ENCODE results near the gene GCSAML. TPM values are rescaled to one million over a fixed set of nuclear protein-coding genes. Genes with fewer than 3 reads are reported as not detected.

GCSAML gene
- total and polyA plus RNA-seq, 2 of the 4 experiments (the other 2 are of a cell fraction): not detected

DNA sequence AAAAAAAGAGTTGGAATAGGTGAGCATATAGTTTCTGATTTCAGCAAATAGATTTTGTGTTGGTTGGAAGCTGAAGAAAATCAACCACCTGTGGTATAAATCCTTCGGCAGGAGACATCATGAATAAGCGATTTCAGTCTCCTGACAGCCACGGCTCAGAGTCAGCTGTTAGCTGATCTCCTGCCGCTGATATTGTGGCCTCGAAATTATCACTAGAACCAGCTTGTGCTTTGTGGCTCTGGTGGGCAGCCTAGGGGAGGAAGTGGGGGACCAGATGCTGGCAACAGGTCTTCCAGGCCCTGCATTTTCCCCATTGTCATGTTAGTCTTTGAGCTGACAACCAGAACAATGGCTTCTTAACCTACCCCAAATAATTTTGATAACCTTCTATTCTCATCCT lies 842 bp upstream of the GCSAML start:
- WGBS, 2 experiments (ENCODE audit: extremely low coverage in 2 of 2, insufficient read length in 1 of 2): 67% methylated on average over 1 of the region's 5 CpGs; no CpG with 5 or more reads in 1 of the 2 experiments
- dilution Hi-C loops (cut with HindIII; ENCODE audit: low sequenced_read_pairs, unreplicated experiment): no loop called here

More for the DNA sequence above, 842 bp upstream of the GCSAML start:
- peaks cover 7% of the 10 kb centered on the region for H3K9me3 ChIP-seq (ENCODE audit: control insufficient read depth, insufficient read depth, low read length)
- H4K91ac ChIP-seq (ENCODE audit: insufficient read depth, low read depth, low read length): no peak overlapping the region
- H3K56ac ChIP-seq (ENCODE audit: extremely low read depth, insufficient read depth, low read length): no peak overlapping the region
- no peak overlapping the region for H3K9ac ChIP-seq (ENCODE audit: low read depth, low read length)
- no peak overlapping the region for H2AK9ac ChIP-seq (replicated peaks; ENCODE audit: low read depth, low read length, poor library complexity)
- TF ChIP-seq RFX5 (IDR thresholded peaks at IDR 0.05; ENCODE audit: low read depth, low read length) (no peak), RCOR1 (IDR thresholded peaks at IDR 0.05; ENCODE audit: insufficient replicate concordance, low read length) (no peak), SMC3 (IDR thresholded peaks at IDR 0.05; ENCODE audit: low read depth, low read length) (no peak), RAD21 (IDR thresholded peaks at IDR 0.05; ENCODE audit: low read length) (no peak), NFE2L2 (IDR thresholded peaks at IDR 0.05; ENCODE audit: low read depth, low read length) (no peak), MXI1 (IDR thresholded peaks at IDR 0.05; ENCODE audit: borderline replicate concordance, low read depth, low read length) (no peak), CEBPB (IDR thresholded peaks at IDR 0.05; ENCODE audit: low read depth, low read length) (no peak), MAZ (IDR thresholded peaks at IDR 0.05; ENCODE audit: borderline replicate concordance, low read depth, low read length) (no peak), BHLHE40 (IDR thresholded peaks at IDR 0.05; ENCODE audit: low read depth, low read length) (no peak), FOS (IDR thresholded peaks at IDR 0.05; ENCODE audit: low read depth, low read length) (no peak), USF2 (IDR thresholded peaks at IDR 0.05; ENCODE audit: low read depth, low read length) (no peak)
- H2BK15ac ChIP-seq (ENCODE audit: low read depth, low read length): no peak overlapping the region
- ATAC-seq (ENCODE audit: low read depth) (no peak), DNase-seq (no peak)
- H3K14ac ChIP-seq (replicated peaks; ENCODE audit: low read depth, low read length): no peak overlapping the region
- H3K18ac ChIP-seq (ENCODE audit: low read depth, low read length): no peak overlapping the region
- H3K23ac ChIP-seq (ENCODE audit: low read depth, low read length): no peak overlapping the region
- H3K4me3 ChIP-seq (ENCODE audit: insufficient read depth, low read depth, low read length): no peak overlapping the region
- intact Hi-C loops (cut with micrococcal nuclease) (no loop called here), in situ Hi-C loops (cut with MboI; ENCODE audit: low sequenced_read_pairs) (no loop called here)
- H3K27me3 ChIP-seq (ENCODE audit: control insufficient read depth, insufficient read depth, low read length): no peaks in the 10 kb centered on the region
- H3K9me1 ChIP-seq (ENCODE audit: insufficient read depth, low read length): no peaks in the 10 kb centered on the region
- H3K4me2 ChIP-seq (ENCODE audit: low read depth, low read length): no peak overlapping the region
- no peak overlapping the region for H3K27ac ChIP-seq (ENCODE audit: insufficient read depth, low read length)
- no peak overlapping the region for H2AFZ ChIP-seq (replicated peaks; ENCODE audit: low read length, poor library complexity)
- H2BK120ac ChIP-seq (ENCODE audit: low read depth, low read length): no peak overlapping the region
- no peaks in the 10 kb centered on the region for H3K4me1 ChIP-seq (ENCODE audit: control insufficient read depth, insufficient read depth, low read length)
- ChIA-PET POLR2A (ENCODE audit: unreplicated experiment) (no interaction called here), CTCF (no interaction called here)
- no peak overlapping the region for H4K5ac ChIP-seq (ENCODE audit: low read depth, low read length)
- H3K4ac ChIP-seq (ENCODE audit: low read depth, low read length): no peak overlapping the region
- BruUV-seq (replicated peaks): no TSS peak
- no peak overlapping the region for H4K8ac ChIP-seq (ENCODE audit: low read depth in 2 of 2, low read length in 2 of 2)
- H3K36me3 ChIP-seq (ENCODE audit: control insufficient read depth, insufficient read depth, low read length): no peaks in the 10 kb centered on the region
- H4K20me1 ChIP-seq (ENCODE audit: insufficient read depth, low read length): no peaks in the 10 kb centered on the region
- no peak overlapping the region for H2BK20ac ChIP-seq (ENCODE audit: low read depth, low read length)
- H3K79me1 ChIP-seq (ENCODE audit: low read depth in 1 of 2, low read length in 2 of 2): no peaks in the 10 kb centered on the region
- H2BK5ac ChIP-seq (ENCODE audit: low read depth, low read length, poor library complexity, severe bottlenecking): no peak overlapping the region
- H2AK5ac ChIP-seq (ENCODE audit: low read depth, low read length): no peak overlapping the region
